NCI-H1930 (cell line): ENCODE data around the gene CNMD.
"Not testable (repeated sequence)": the region's sequence is repeated elsewhere in the genome, so short reads cannot be mapped to it uniquely, and the experiment has no call there.

Source experiments
- DNase-seq, 2 experiments: peaks; one replicate each; lab custom pipeline; 2025; lab: John Stamatoyannopoulos, UW

Gene CNMD

GRCh38 chr13:52744842-52745375, 5.3 kb upstream of the CNMD start:
- DNase-seq = no peak

DNA sequence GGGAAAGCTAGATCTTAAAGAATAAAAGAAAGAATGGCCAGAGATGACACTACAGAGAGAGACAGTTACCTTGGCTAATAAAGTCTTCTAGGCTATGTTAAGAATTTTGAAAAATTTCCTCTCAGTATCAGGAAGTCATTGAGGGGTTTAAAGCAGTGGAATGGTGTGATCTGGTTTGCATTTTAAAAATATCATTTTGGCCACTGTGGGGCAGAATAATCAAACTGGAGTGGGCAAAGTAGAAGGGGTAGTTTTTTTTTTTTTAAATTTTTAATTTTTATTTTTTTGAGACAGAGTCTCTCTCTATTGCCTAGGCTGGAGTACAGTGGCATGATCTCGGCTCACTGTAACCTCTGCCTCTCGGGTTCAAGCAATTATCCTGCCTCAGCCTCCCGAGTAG, 4.4 kb upstream of the CNMD start:
- no peak for DNase-seq

DNA sequence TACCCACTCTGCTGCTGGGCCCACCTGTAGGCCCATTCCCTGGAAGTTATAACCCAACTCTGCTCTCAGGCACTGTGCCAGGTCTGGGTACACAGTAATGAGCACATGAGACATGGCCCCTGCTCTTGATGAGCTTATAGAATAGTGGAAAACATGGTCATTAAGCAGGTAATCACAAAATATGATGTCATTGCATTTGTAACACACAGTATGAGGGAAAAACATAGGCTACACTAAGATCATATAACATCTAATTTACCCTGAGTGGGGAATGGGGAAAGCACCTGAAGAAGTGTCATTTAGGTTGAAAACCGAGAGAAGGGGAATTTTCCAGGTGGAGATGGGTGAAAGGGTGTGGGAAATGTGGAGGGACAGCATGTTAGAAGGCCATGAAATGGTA, 3.9 kb upstream of the CNMD start:
- DNase-seq = no peak

- peak; percentile 20 to 21 for DNase-seq
These were observed 727 bp downstream of the CNMD start for GRCh38 chr13:52738719-52739467.

DNA sequence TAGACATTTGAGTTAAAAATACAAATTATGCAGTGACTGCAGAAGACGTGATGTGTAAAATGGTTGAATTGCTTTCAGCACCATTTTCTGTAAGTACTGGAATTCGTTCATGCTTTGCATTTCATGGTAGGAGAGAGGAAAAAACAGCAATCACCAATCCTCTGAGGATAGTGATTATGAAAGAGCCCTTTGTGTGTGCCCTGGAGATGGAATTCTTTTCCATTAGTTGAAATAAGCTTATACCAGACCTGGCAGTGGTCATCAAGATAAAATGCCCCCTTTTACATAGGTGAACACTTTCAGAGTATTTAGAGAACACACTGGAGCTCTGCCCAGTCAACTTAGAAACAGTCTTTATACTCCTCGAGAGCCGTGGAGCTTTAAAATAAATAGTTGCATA, 1.7 kb downstream of the CNMD start:
- DNase-seq = no peak

- DNase-seq = no peak
These were observed 2.2 kb downstream of the CNMD start for GRCh38 chr13:52737451-52737850.

GRCh38 chr13:52736891-52737290, 2.7 kb downstream of the CNMD start:
- no peak for DNase-seq

DNA sequence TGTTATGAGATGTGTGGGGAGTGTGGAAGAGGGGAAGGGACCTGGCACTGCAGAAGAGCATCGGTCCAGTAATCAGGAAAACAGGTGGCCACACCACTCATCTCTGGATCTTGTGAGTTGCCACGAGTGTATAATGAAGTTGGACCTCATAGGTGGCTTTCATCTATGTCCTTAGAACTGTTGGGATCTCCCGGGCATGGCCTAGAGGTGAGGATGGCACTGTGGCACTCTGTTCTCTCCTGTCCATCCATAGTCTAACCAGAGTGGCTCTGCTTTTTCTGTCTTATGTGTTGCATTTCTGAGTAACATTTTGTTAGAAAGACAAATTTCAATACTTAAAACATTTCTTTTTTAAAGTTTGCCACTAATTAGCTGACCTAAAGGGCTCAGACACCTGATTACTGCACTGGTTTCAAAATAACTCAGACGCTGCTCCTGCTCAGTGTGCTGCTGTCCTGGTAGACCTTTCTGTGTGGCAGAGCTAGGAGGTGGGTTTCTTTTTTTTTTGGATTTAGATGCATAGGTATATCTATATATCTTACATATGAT, 5.5 kb downstream of the CNMD start:
- no peak for DNase-seq

DNA sequence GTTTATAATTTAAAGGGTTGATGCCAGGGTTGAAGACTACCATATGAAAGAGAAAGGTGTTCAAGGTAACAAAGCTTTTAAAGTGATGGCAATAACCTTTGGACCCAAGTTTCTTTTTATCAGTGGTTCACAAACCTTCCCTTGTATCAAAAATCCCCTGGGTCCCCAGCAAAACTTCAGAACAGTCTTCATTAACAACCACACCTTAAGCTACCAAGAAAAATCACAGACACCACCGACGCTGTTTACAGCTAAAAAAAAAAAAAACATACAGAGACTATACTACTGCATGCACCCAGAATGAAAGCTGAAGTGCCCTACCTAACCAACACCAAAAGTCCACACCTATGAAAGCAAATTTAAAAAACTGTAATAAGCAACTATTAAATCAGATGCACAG, 13.4 kb downstream of the CNMD start:
- no peak for DNase-seq

GRCh38 chr13:52725302-52725701, 14.3 kb downstream of the CNMD start:
- DNase-seq = no peak

DNA sequence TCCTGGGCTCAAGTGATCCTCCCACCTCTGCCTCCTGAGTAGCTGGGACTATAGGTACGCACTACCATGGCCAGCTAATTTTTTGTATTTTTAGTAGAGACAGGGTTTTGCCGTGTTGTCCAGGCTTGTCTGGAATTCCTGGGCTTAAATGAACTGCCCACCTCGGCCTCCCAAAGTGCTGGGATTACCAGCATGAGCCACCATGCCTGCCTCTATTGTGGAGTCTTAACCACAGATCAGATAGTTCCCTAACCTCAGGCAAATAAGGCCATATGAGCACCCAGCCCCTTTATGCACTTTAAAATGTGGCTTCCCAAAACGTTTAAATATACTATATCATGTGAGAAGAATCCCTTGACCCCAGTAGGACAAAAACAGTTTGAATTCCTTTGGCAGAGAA, 16.4 kb downstream of the CNMD start:
- no peak for DNase-seq

DNA sequence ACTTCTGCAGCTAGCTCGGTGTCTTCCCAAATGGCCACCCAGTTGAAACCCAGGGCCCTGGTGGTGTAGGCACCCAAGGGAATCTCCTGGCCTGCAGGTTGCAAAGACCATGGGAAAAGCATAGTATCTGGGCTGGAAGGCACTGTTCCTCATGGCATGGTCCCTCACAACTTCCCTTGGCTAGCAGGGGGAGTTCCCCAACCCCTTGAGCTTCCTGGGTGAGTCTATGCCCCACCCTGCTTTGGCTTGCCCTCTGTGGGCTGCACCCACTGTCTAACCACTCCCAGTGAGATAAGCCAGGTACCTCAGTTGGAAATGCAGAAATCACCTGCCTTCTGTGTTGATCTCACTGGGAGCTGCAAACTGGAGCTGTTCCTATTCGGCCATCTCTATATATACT, 18.3 kb downstream of the CNMD start:
- DNase-seq = not testable (repeated sequence)

- DNase-seq = not testable (repeated sequence)
These were observed 18.7 kb downstream of the CNMD start for GRCh38 chr13:52720904-52721303.

GRCh38 chr13:52713894-52714293, 25.7 kb downstream of the CNMD start:
- DNase-seq = no peak

GRCh38 chr13:52712385-52712784, 27.2 kb downstream of the CNMD start:
- no peak for DNase-seq

DNA sequence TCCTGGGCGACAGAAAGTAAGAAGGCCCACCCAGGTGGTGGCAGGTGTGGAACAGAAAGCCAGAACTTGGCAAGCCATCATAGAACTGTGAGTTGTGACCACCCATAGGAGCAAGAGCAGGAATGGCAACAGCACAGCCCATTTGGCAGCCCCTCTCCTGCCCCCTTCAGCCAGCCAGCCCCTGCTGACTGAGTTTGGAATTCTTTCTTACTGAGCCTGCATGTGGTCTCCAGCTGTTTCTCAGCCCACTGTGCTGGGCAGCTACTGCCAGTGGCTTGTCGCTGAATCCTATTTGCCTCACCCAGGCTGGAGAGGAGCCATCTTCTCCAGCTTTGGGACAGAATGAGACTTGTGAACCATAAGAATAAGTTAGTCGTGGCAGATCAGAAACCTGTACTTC, 28.3 kb downstream of the CNMD start:
- DNase-seq = no peak

DNA sequence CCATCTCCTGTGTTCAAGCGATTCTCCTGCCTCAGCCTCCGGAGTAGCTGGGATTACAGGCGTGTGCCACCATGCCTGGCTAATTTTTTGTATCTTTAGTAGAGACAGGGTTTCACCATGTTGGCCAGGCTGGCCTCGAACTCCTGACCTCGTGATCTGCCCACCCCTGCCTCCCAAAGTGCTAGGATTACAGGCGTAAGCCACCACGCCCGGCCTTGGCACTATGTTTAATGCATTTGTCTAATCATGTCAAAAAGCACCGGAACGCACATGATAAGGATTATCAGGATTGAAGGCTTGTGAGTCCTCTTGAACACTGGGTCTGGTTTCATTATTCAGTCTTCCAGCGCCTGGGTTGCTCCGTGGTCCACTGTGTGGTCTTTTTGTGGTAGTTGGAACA, 31.4 kb downstream of the CNMD start:
- DNase-seq = not testable (repeated sequence)

DNA sequence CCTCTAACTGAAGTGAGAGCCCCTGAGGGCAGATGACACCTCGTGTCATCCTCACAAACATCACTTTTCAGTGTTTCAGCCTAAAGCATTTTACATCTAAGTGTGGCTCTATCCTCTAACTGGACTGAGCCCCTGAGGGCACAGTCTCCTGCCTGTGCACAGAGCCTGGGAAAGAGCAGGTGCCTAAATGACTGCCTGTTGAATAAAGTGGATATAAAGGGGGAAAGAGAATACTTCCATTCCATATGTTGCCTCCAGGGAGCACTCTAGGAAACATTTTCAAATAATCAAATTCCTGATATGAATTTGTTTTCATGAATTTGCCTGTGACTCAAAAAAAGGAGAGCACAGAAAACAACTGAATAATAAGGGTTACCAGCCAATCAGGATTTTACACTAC, 32.2 kb downstream of the CNMD start:
- no peak for DNase-seq

DNA sequence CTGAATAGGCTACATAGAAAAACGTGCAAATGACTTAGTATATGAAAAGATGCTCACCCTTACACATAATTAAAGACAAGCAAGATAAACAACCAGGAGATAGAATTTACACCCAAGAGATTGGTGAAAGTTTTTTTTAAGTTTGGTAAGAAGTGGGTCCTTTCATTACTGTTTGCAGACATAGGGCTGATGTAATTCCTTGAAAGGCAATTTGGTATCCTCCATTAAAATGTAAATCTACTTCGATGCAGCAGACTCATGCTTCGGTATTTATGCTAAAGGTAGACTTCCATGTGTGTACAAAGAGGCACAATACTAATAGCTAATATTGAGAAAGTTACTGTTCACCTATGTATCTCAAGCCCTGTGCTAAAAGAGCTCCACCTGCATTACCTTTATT, 33.5 kb downstream of the CNMD start:
- DNase-seq = no peak

DNA sequence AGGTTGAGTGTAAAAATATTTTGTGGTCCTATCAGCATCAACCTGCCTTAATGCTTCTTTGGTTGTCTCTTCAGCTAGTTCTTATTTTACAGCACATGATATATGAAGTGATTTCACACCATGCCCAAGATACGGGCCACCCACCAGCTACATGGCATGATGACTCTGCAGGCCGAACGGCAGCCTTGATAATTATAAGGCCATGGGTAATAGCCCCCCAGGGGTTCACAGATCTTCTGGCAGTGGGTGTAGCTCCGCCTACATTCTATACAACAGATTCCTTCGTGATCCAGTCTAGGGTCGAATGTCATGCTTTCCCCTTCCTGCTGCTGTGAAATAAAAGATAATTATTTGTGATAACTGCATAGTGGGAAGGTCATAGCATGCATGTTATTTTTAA, 36.1 kb downstream of the CNMD start:
- no peak for DNase-seq

- DNase-seq = no peak
These were observed 37.7 kb downstream of the CNMD start for GRCh38 chr13:52701728-52702465.

DNA sequence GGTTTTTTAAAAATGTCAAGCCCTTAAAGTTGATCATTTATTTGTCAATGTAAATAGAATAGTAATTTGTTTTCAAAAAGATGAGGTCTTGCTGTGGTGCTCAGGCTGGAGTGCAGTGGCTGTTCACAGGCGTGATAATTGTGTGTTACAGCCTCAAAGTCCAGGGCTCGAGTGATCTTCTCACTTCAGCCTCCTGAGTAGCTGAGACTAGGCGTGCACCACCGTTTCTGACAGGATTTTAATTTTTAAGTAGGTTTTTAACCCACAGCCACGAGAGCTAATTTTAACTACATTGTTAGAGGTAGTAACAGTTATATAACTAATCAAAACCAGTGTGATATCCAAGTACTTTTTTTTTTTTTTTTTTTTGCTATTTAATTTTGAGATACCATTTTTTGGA, 43.1 kb downstream of the CNMD start:
- DNase-seq = no peak

GRCh38 chr13:52695856-52696255, 43.8 kb downstream of the CNMD start:
- no peak for DNase-seq
